GM21529 (cell line): ENCODE measurements around the gene RPL18.

Source experiments
- ATAC-seq: cut with Tn5 transposase; IDR thresholded peaks from one replicate; pipeline ENCODE4 v1.9.1; 2021; ENCODE audit not compliant: unreplicated experiment

RPL18 gene

DNA sequence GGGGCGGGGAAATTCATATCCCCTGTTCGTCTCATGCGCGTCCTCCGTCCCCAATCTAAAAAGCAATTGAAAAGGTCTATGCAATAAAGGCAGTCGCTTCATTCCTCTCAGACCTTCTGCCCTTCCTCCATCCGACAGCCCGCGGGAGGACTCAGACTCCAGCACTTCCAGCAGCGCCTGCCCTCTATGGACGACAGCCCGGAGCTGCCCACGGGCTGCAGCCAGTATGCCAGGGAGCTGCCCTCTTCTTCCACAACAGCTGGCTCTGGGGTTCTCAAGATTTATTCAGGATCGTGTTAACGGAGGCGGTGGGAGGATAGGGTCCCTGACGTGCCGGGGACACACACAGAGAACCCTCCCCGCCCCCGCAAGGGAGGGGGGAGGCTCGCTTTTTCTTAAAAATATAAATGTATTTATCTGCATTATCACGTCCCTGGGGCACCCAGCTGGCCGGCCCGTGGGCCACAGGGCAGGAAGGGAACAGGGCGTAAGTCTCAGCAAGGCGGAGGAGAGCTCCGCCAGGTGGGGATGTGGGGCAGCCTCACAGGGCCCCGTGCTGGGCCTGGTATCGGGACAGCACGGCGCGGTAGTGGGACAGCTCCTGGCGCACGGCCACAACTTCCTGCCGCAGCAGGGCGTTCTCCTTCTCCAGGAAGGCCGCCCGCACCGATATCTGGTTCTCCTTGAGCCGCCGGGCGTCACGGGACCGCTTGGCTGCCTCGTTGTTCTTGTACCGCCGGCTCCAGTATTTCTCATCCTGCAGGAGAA lies 11.5 kb upstream of the RPL18 start:
- ATAC-seq, result no peak

DNA sequence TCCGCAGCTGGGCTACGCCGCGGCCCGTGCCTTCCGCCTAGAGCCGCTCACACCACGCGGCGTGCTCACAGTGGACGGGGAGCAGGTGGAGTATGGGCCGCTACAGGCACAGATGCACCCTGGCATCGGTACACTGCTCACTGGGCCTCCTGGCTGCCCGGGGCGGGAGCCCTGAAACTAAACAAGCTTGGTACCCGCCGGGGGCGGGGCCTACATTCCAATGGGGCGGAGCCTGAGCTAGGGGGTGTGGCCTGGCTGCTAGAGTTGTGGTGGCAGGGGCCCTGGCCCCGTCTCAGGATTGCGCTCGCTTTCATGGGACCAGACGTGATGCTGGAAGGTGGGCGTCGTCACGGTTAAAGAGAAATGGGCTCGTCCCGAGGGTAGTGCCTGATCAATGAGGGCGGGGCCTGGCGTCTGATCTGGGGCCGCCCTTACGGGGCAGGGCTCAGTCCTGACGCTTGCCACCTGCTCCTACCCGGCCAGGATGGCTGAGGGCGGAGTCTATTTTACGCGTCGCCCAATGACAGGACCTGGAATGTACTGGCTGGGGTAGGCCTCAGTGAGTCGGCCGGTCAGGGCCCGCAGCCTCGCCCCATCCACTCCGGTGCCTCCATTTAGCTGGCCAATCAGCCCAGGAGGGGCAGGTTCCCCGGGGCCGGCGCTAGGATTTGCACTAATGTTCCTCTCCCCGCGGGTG lies 10.8 kb upstream of the RPL18 start:
- ATAC-seq, result no peak

DNA sequence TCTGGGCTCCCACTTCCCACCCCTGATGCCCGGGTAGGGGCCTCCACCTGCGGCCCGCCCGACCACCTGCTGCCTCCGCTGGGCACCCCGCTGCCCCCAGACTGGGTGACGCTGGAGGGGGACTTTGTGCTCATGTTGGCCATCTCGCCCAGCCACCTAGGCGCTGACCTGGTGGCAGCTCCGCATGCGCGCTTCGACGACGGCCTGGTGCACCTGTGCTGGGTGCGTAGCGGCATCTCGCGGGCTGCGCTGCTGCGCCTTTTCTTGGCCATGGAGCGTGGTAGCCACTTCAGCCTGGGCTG lies 10.3 kb upstream of the RPL18 start:
- ATAC-seq, result no peak

DNA sequence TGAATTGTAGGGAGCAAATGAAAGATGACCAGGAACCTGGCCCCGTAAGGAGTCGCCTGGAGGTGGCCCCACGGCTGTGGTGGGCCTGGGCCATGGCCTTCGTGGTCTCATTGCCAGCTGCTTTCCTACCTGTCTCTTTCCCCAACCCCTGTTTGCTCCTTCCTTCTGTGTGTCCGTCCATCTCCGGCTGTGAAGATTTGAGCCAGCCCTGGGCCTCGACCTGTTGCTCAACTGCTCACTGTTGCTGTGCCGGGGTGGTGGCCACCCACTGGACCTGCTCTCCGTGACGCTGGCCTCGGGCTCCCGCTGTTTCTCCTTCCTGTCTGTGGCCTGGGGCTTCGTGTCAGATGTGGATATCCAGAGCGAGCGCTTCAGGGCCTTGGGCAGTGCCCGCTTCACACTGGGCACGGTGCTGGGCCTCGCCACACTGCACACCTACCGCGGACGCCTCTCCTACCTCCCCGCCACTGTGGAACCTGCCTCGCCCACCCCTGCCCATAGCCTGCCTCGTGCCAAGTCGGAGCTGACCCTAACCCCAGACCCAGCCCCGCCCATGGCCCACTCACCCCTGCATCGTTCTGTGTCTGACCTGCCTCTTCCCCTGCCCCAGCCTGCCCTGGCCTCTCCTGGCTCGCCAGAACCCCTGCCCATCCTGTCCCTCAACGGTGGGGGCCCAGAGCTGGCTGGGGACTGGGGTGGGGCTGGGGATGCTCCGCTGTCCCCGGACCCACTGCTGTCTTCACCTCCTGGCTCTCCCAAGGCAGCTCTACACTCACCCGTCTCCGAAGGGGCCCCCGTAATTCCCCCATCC lies 9.7 kb upstream of the RPL18 start:
- ATAC-seq, result no peak

DNA sequence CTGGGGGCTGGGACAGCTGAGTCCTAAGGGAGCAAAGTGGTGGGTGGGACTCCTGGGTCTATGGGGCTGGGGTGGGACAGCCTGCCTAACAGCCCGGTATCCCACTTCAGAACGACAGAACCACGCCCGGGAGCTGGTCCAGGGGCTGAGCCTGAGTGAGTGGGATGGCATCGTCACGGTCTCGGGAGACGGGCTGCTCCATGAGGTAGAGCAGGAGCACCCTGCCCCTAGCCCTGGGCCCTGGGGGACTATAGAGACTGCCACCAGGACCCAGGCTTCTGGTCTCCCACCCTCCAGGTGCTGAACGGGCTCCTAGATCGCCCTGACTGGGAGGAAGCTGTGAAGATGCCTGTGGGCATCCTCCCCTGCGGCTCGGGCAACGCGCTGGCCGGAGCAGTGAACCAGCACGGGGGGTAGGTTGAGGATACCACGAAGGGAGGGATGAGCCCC lies 8.9 kb upstream of the RPL18 start:
- ATAC-seq, result no peak

- no peak for ATAC-seq
Measured at GRCh38 chr19:48627201-48627864, 8.4 kb upstream of the RPL18 start.

DNA sequence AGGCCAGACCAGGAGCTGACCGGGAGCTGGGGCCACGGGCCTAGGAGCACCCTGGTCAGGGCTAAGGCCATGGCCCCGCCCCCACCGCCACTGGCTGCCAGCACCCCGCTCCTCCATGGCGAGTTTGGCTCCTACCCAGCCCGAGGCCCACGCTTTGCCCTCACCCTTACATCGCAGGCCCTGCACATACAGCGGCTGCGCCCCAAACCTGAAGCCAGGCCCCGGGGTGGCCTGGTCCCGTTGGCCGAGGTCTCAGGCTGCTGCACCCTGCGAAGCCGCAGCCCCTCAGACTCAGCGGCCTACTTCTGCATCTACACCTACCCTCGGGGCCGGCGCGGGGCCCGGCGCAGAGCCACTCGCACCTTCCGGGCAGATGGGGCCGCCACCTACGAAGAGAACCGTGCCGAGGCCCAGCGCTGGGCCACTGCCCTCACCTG lies 6.9 kb upstream of the RPL18 start:
- no peak for ATAC-seq

DNA sequence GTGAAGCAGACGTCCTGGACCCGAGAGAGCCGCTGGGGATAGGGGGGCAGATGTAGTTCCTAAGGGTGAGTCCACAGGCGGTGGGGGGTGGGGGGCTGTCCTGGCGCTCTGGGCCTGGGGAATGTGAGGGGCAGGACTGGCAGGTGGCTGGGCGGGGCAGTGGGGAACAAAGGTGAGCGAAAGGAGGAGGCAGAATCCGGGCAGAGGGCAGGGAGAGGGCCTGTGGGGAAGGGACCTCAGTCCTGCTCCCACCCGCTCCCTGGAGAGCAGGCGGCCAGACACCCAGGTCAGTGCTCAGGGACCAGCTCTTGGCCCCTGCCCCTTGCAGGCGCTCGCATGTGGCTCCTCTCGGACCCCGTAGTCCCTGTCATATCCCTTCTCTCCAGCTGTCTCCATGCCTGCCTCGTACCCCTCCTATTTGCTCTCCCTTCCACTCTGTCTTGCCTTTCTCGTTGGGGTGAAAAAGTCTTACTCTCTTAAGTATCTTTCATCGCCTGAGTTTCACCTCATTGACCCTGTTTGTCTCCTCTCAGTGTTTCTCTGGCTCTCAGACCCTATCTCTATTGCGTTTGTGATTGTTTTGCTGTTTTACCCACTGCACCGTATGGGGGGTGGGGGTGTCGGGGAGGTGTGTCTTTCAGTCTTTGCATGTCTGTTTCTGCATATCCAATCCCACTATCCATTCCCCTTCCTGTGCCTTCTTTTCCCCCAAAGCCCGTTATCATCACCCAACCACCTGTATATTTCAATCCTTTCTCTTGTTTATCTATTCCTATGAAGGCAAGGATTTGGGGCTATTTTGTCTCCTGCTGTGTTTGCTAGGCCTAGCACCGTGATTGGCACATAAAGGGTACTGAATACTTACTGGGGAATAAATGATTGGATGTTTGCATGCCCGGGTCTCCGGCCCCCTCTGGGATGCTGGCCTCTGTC lies 6.1 kb upstream of the RPL18 start:
- ATAC-seq, result no peak

GRCh38 chr19:48624067-48624594 lies 5.2 kb upstream of the RPL18 start:
- ATAC-seq, result peak; percentile 68

GRCh38 chr19:48623556-48624066 lies 4.6 kb upstream of the RPL18 start:
- ATAC-seq, result no peak

GRCh38 chr19:48619692-48620585 lies 961 bp upstream of the RPL18 start:
- ATAC-seq, result no peak

GRCh38 chr19:48618278-48618915 lies 581 bp downstream of the RPL18 start:
- ATAC-seq, result no peak

GRCh38 chr19:48617146-48617937 lies 1.6 kb downstream of the RPL18 start:
- no peak for ATAC-seq

- no peak for ATAC-seq
Measured at GRCh38 chr19:48616491-48617056, 2.4 kb downstream of the RPL18 start.

- no peak for ATAC-seq
Measured at GRCh38 chr19:48616041-48616436, 2.9 kb downstream of the RPL18 start.

DNA sequence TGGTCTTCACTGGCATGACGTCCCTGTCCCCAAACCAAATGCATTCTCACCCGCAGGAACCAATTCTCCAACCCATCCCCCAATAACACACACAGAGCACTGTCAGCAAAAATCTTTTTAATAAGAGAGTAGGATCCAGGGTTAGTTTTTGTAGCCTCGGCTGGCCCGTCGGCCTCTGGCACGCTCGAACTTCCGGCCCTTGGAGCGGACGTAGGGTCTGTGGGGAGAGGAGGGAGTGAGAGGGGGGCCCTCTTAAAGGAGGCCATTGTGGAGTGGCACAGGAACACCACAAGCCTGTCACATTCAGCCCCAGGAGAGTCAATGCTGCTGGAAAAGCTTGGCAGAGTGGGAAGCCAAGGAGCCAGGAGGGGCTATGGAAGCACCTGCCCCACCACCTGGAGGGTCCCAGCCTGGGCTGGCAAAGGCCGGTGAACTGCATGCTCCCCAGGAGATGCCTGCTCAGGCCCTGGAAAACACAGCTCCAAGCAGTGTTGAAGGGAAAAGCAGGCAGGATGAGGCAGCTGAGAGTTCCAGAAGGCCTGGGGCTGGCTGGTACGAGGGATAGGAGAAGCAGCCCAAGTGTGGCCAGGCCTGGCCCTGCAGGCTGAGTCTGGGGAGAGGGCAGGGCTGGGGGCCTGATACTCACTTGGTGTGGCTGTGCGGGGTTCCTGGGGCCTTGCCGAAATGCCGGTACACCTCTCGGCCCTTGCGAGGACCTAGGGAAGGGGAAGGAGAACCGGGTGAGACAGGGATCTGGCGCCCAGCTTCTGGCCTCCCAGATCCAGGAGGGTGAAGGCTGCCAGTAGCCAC lies 3.5 kb downstream of the RPL18 start:
- no peak for ATAC-seq
